Smooth muscle cell (in vitro differentiated cells): ENCODE results near the gene EDNRB. TPM values are rescaled to one million over a fixed set of nuclear protein-coding genes. Genes with fewer than 3 reads are reported as not detected.
A peak's percentile ranks its signal among the peaks of the same experiment; 100 is the strongest.

Source experiments
- DNase-seq: peaks from one replicate; lab custom pipeline; 2025; ENCODE audit not compliant: unreplicated experiment; lab: John Stamatoyannopoulos, UW
- H2AFZ ChIP-seq: fragments of 200-600 bp; sonication (generic); 2 replicates; pipeline ENCODE4 v1.6.0; 2016; ENCODE audit warnings: antibody characterized with exemption, low read depth, mild to moderate bottlenecking
- H3F3A ChIP-seq: fragments of 200-600 bp; sonication (generic); 2 replicates; pipeline ENCODE4 v1.6.0; 2017; ENCODE audit warnings: antibody characterized with exemption, low read depth
- H3K27ac ChIP-seq: fragments of 200-600 bp; sonication (generic); 2 replicates; pipeline ENCODE4 v1.5.1; 2016; ENCODE audit warnings: low read depth, mild to moderate bottlenecking
- H3K27me3 ChIP-seq: fragments of 200-600 bp; sonication (generic); 2 replicates; pipeline ENCODE4 v1.6.1; 2016; ENCODE audit warnings: low read depth, mild to moderate bottlenecking
- H3K36me3 ChIP-seq: fragments of 200-600 bp; sonication (generic); 2 replicates; pipeline ENCODE4 v1.5.1; 2016; ENCODE audit warnings: low read depth
- H3K4me1 ChIP-seq: fragments of 200-600 bp; sonication (generic); 2 replicates; pipeline ENCODE4 v1.5.1; 2016; ENCODE audit warnings: low read depth
- H3K4me2 ChIP-seq: fragments of 200-600 bp; sonication (generic); 2 replicates; pipeline ENCODE4 v1.6.0; 2016; ENCODE audit warnings: mild to moderate bottlenecking
- H3K4me3 ChIP-seq: fragments of 200-600 bp; sonication (generic); 2 replicates; pipeline ENCODE4 v1.5.1; 2016; ENCODE audit warnings: mild to moderate bottlenecking
- H3K79me2 ChIP-seq: fragments of 200-600 bp; sonication (generic); 2 replicates; pipeline ENCODE4 v1.6.0; 2016; ENCODE audit warnings: low read depth, mild to moderate bottlenecking
- H3K9ac ChIP-seq: fragments of 200-600 bp; sonication (generic); 2 replicates; pipeline ENCODE4 v1.6.0; 2016; ENCODE audit warnings: low read depth
- H3K9me3 ChIP-seq: fragments of 200-600 bp; sonication (generic); replicated peaks from 2 replicates; pipeline ENCODE4 v1.5.1; 2016; ENCODE audit warnings: low read depth
- H4K20me1 ChIP-seq: fragments of 200-600 bp; sonication (generic); 2 replicates; pipeline ENCODE4 v1.6.0; 2016; ENCODE audit warnings: low read depth
- CTCF ChIP-seq: fragments of 200-600 bp; sonication (generic); IDR thresholded peaks from 2 replicates; pipeline ENCODE4 v1.5.1; 2017; ENCODE audit warnings: borderline replicate concordance, mild to moderate bottlenecking, antibody characterized with exemption; ENCODE audit not compliant: insufficient read depth, poor library complexity, severe bottlenecking
- WGBS: methylation state at CpG from one replicate; pipeline ENCODE4 v1.1.7; 2016; ENCODE audit warnings: low lambda C conversion rate; 5-methylcytosine and 5-hydroxymethylcytosine counted together
- polyA plus RNA-seq: library from polyadenylated mRNA; unstranded; fragments of >200 nt; fragmentation: Nextera tagmentation; extraction: Ambion mirVana; gene quantifications from 2 replicates; pipeline ENCODE4 v1.2.1, GENCODE V29; 2016
- total RNA-seq: library from RNA; depleted of rRNA; stranded (reverse); fragments of >200 nt; gene quantifications from 2 replicates; pipeline ENCODE4 v1.2.3, GENCODE V29; 2014

Gene EDNRB
- total and polyA plus RNA-seq, 2 experiments from 2014 or later, result 1.1 to 2.9 TPM

GRCh38 chr13:77863144-77863543, 55.5 kb downstream of the EDNRB start:
- DNase-seq, result no peak
- no peaks in the 10 kb centered on the region for H3K79me2 ChIP-seq
- H3F3A ChIP-seq, result peaks cover 12% of the 10 kb centered on the region
- H2AFZ ChIP-seq, result no peak overlapping the region
- H3K27me3 ChIP-seq, result no peaks in the 10 kb centered on the region
- H3K4me2 ChIP-seq, result no peak overlapping the region
- H3K4me1 ChIP-seq, result peaks cover 18% of the 10 kb centered on the region
- no peak for TF ChIP-seq CTCF
- no peaks in the 10 kb centered on the region for H3K36me3 ChIP-seq
- H3K4me3 ChIP-seq, result no peak overlapping the region
- no peak overlapping the region for H3K27ac ChIP-seq
- H3K9ac ChIP-seq, result no peak overlapping the region
- no peaks in the 10 kb centered on the region for H3K9me3 ChIP-seq
- no peaks in the 10 kb centered on the region for H4K20me1 ChIP-seq
- WGBS, result 45% methylated on average over 3 of the region's 3 CpGs

- 68% methylated on average over 3 of the region's 3 CpGs for WGBS
- Histone ChIP-seq H4K20me1 (no peaks in the 10 kb centered on the region), H3K36me3 (no peaks in the 10 kb centered on the region), H3K9ac (no peak overlapping the region), H3K4me1 (peaks cover 31% of the 10 kb centered on the region), H3K79me2 (no peaks in the 10 kb centered on the region), H3K27ac (no peak overlapping the region), H3F3A (peaks cover 18% of the 10 kb centered on the region), H2AFZ (peak overlapping the region; percentile 42), H3K9me3 (no peaks in the 10 kb centered on the region), H3K27me3 (no peaks in the 10 kb centered on the region), H3K4me3 (no peak overlapping the region), H3K4me2 (no peak overlapping the region)
- no peak for DNase-seq
- TF ChIP-seq CTCF, result no peak
These were observed 56.9 kb downstream of the EDNRB start for GRCh38 chr13:77861741-77862140.

- Histone ChIP-seq H3K4me2 (peak overlapping the region; percentile 52), H2AFZ (no peak overlapping the region), H3K9me3 (no peaks in the 10 kb centered on the region), H3K36me3 (no peaks in the 10 kb centered on the region), H3K9ac (no peak overlapping the region), H3K27me3 (no peaks in the 10 kb centered on the region), H3K27ac (peak overlapping the region; percentile 39), H3K4me3 (no peak overlapping the region), H3F3A (peaks cover 18% of the 10 kb centered on the region), H4K20me1 (no peaks in the 10 kb centered on the region), H3K4me1 (peaks cover 35% of the 10 kb centered on the region), H3K79me2 (no peaks in the 10 kb centered on the region)
- WGBS, result 44% methylated on average over 1 of the region's 1 CpG
- no peak for TF ChIP-seq CTCF
- DNase-seq, result no peak
These were observed 58.1 kb downstream of the EDNRB start for GRCh38 chr13:77860507-77860981.

- no peak overlapping the region for H3K4me2 ChIP-seq
- no peak for DNase-seq
These were observed 59.2 kb downstream of the EDNRB start for GRCh38 chr13:77859450-77859849.

More at GRCh38 chr13:77859450-77859849, 59.2 kb downstream of the EDNRB start:
- H3F3A ChIP-seq, result peaks cover 18% of the 10 kb centered on the region
- H3K9ac ChIP-seq, result no peak overlapping the region
- no peak overlapping the region for H2AFZ ChIP-seq
- peaks cover 44% of the 10 kb centered on the region for H3K4me1 ChIP-seq
- H3K27me3 ChIP-seq, result no peaks in the 10 kb centered on the region
- H3K36me3 ChIP-seq, result no peaks in the 10 kb centered on the region
- no peak overlapping the region for H3K4me3 ChIP-seq
- no peak for TF ChIP-seq CTCF
- no peaks in the 10 kb centered on the region for H3K9me3 ChIP-seq
- H3K79me2 ChIP-seq, result no peaks in the 10 kb centered on the region
- peak overlapping the region; percentile 39 for H3K27ac ChIP-seq
- 83% methylated on average over 8 of the region's 8 CpGs for WGBS
- H4K20me1 ChIP-seq, result no peaks in the 10 kb centered on the region
